A673 (cell line): ENCODE data around the gene RAVER2. TPM values are rescaled to one million over a fixed set of nuclear protein-coding genes. Genes with fewer than 3 reads are reported as not detected.

Experiments
- BruUV-seq: library from RNA; stranded (reverse); fragments of 400-500 nt; replicated peaks from 2 replicates; lab custom pipeline; 2021; lab: Mats Ljungman, UMichigan
- CTCF ChIA-PET: fragments of 300-600 bp; sonication (Branson Sonifier 250); formaldehyde crosslinking; loops from one replicate; lab custom pipeline; 2022; ENCODE audit warnings: antibody characterized with exemption; lab: Charles Lee
- POLR2A ChIA-PET: fragments of 300-600 bp; sonication (Branson Sonifier 250); formaldehyde crosslinking; loops from one replicate; lab custom pipeline; 2022; ENCODE audit warnings: antibody characterized with exemption; ENCODE audit not compliant: low non-redundant PET; lab: Charles Lee
- DNase-seq: peaks from one replicate; pipeline ENCODE4 v3.0.0-alpha.2; 2015; ENCODE audit warnings: low spot score
- H3K27ac ChIP-seq: fragments of 200-600 bp; sonication (generic); 2 replicates; pipeline ENCODE4 v1.5.1; 2016; ENCODE audit warnings: mixed run types, low read depth, mild to moderate bottlenecking, mixed read lengths, antibody characterized with exemption, low read length; ENCODE audit not compliant: poor library complexity, severe bottlenecking
- H3K27me3 ChIP-seq: fragments of 200-600 bp; sonication (generic); replicated peaks from 2 replicates; pipeline ENCODE4 v1.6.1; 2017; ENCODE audit warnings: mixed run types, low read depth, mild to moderate bottlenecking, mixed read lengths, antibody characterized with exemption, low read length; ENCODE audit not compliant: insufficient read depth, poor library complexity
- H3K36me3 ChIP-seq: fragments of 200-600 bp; sonication (generic); 2 replicates; pipeline ENCODE4 v1.6.1; 2016; ENCODE audit warnings: mixed run types, mild to moderate bottlenecking, mixed read lengths, antibody characterized with exemption, low read length; ENCODE audit not compliant: insufficient read depth, poor library complexity, severe bottlenecking
- H3K4me1 ChIP-seq: fragments of 200-600 bp; sonication (generic); 2 replicates; pipeline ENCODE4 v1.6.1; 2017; ENCODE audit warnings: mixed run types, mild to moderate bottlenecking, mixed read lengths, antibody characterized with exemption, low read length; ENCODE audit not compliant: insufficient read depth, poor library complexity, severe bottlenecking
- H3K4me3 ChIP-seq: fragments of 200-600 bp; sonication (generic); 2 replicates; pipeline ENCODE4 v1.5.1; 2016; ENCODE audit warnings: low read depth, mixed run types, mild to moderate bottlenecking, mixed read lengths, low read length; ENCODE audit not compliant: poor library complexity, severe bottlenecking
- H3K9me3 ChIP-seq: fragments of 200-600 bp; sonication (generic); 2 replicates; pipeline ENCODE4 v1.6.1; 2016; ENCODE audit warnings: mixed run types, low read depth, mild to moderate bottlenecking, mixed read lengths, antibody characterized with exemption, low read length; ENCODE audit not compliant: poor library complexity, severe bottlenecking
- EZH2 ChIP-seq: fragments of 200-600 bp; sonication (generic); IDR thresholded peaks from 2 replicates; pipeline ENCODE4 v1.6.1; 2017; ENCODE audit warnings: borderline replicate concordance, low read depth, mild to moderate bottlenecking, mixed read lengths, antibody characterized with exemption, low read length; ENCODE audit not compliant: poor library complexity, severe bottlenecking
- intact Hi-C: fragments of 100-400 bp; cut with micrococcal nuclease; formaldehyde crosslinking; loops from one replicate; pipeline ENCODE4 v1.10.0; 2022; ENCODE audit not compliant: unreplicated experiment
- total RNA-seq: library from RNA; stranded (reverse); gene quantifications from 2 replicates; pipeline ENCODE4 v1.2.3, GENCODE V29; 2021
- TF ChIP-seq, protein P1 (sequence below): fragments of 300-800, 200-600 bp; sonication (generic); conservative IDR thresholded peaks from 2 replicates; pipeline ENCODE4 v1.5.1; 2017; ENCODE audit warnings: low read depth, mild to moderate bottlenecking, antibody characterized with exemption, low read length, moderate library complexity, mixed read lengths

The RAVER2 gene
- total RNA-seq, 1 experiment from 2014 or later: 34.1 TPM

DNA sequence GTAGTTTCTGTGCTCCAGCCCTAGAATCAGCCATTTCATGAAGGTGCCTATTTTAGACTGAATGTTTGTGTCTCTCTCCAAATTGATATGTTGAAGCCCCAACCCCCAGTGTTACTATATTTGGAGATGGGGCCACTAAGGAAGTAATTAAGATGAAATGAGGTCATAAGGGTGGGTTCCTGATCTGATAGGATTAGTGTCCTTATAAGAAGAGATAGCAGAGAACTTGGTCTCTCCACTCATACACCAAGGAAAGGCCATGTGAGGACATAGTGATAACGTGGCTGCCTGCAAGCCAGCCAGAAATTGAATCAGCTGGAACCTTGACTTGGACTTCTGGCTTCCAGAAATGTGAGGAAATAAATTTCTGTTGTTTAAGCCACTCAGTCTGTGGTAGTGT, 12.3 kb downstream of the RAVER2 start:
- ChIA-PET POLR2A (interaction anchor here (0.5 kb wide), 1 partner anchor 958 kb away, joined by 4 read pairs; no protein-coding TSS in a partner anchor), CTCF (no interaction called here)
- Histone ChIP-seq H3K4me1 (peaks cover 27% of the 10 kb centered on the region), H3K27ac (no peak overlapping the region), H3K4me3 (no peak overlapping the region), H3K9me3 (peaks cover 7% of the 10 kb centered on the region), H3K27me3 (no peaks in the 10 kb centered on the region), H3K36me3 (peaks cover 8% of the 10 kb centered on the region)
- intact Hi-C loops: no loop called here
- DNase-seq: no peak
- BruUV-seq: no TSS peak
- TF ChIP-seq, protein P1, sequence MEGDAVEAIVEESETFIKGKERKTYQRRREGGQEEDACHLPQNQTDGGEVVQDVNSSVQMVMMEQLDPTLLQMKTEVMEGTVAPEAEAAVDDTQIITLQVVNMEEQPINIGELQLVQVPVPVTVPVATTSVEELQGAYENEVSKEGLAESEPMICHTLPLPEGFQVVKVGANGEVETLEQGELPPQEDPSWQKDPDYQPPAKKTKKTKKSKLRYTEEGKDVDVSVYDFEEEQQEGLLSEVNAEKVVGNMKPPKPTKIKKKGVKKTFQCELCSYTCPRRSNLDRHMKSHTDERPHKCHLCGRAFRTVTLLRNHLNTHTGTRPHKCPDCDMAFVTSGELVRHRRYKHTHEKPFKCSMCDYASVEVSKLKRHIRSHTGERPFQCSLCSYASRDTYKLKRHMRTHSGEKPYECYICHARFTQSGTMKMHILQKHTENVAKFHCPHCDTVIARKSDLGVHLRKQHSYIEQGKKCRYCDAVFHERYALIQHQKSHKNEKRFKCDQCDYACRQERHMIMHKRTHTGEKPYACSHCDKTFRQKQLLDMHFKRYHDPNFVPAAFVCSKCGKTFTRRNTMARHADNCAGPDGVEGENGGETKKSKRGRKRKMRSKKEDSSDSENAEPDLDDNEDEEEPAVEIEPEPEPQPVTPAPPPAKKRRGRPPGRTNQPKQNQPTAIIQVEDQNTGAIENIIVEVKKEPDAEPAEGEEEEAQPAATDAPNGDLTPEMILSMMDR: no peak

DNA sequence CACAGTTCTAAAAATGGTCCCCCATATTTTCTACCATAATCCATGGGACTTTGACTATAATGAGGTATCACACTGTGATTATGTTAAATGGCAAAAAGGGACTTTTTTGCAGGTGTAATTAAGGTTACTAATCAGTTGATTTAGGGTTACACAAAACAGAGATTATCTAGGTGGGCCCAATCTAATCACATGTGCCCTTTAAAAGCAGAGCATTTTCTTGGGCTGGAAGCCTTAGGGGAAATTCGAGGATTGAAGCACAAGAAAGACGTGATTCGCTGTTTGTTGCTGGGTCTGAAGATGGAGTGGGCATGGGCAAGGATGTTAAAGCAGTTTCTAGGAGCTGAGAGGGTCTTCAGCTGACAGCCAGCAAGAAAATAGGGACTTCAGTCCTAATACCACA, 13.4 kb downstream of the RAVER2 start:
- ChIA-PET CTCF (no interaction called here), POLR2A (no interaction called here)
- intact Hi-C loops: no loop called here
- peaks cover 7% of the 10 kb centered on the region for H3K9me3 ChIP-seq
- no peak for DNase-seq
- BruUV-seq: no TSS peak
- no peak for TF ChIP-seq EZH2
- TF ChIP-seq, protein P1: no peak
- H3K4me1 ChIP-seq: peaks cover 27% of the 10 kb centered on the region
- H3K36me3 ChIP-seq: peaks cover 8% of the 10 kb centered on the region
- H3K27me3 ChIP-seq: no peaks in the 10 kb centered on the region
- no peak overlapping the region for H3K27ac ChIP-seq
- H3K4me3 ChIP-seq: no peak overlapping the region

DNA sequence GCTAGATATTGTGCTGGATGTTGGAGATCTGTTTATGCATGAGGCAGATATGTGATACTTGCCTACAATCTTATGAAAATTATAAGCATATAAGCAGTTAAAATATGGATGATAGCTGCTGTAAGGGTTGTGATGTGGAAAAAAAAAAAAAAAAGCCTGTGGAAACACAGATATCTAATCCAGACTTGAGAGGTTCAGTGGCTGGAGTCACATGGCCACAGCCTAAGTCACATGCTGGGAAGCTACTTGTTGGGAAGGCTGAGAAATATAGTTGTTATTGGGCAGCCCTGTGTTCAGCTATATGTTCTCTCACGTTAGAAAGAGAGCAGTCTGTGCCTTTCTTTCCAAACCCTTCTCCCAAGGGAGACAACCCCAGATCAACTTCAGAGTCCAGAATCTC, 15.1 kb downstream of the RAVER2 start:
- Histone ChIP-seq H3K9me3 (peaks cover 7% of the 10 kb centered on the region), H3K27me3 (no peaks in the 10 kb centered on the region), H3K4me1 (peaks cover 14% of the 10 kb centered on the region), H3K27ac (no peak overlapping the region), H3K36me3 (peaks cover 8% of the 10 kb centered on the region), H3K4me3 (no peak overlapping the region)
- intact Hi-C loops: no loop called here
- ChIA-PET CTCF (no interaction called here), POLR2A (no interaction called here)
- BruUV-seq: no TSS peak
- TF ChIP-seq, protein P1: no peak
- TF ChIP-seq EZH2: no peak
- no peak for DNase-seq
